Fibroblast of mammary gland (primary cell): Measurements from ENCODE around the gene ZNF511.
A peak's percentile ranks its signal among the peaks of the same experiment; 100 is the strongest.

Experiments used
- DNase-seq: peaks from one replicate; pipeline ENCODE4 v3.0.0-alpha.2; 2010; ENCODE audit warnings: low read depth
- H3K4me3 ChIP-seq: 2 replicates; pipeline ENCODE4 v1.5.1; 2011; ENCODE audit warnings: low read depth, mild to moderate bottlenecking, low read length, moderate library complexity; ENCODE audit not compliant: control insufficient read depth
- CTCF ChIP-seq: conservative IDR thresholded peaks from 2 replicates; pipeline ENCODE4 v1.5.1; 2011; ENCODE audit warnings: low read depth, low read length, inconsistent platforms; ENCODE audit not compliant: control insufficient read depth, insufficient read depth

Gene ZNF511

GRCh38 chr10:133299738-133300137, 9.0 kb upstream of the ZNF511 start:
- TF ChIP-seq CTCF = no peak
- no peak overlapping the region for H3K4me3 ChIP-seq
- no peak for DNase-seq

- no peak for TF ChIP-seq CTCF
- no peak overlapping the region for H3K4me3 ChIP-seq
- no peak for DNase-seq
These were observed 6.5 kb upstream of the ZNF511 start for GRCh38 chr10:133302230-133302629.

- H3K4me3 ChIP-seq = no peak overlapping the region
- no peak for DNase-seq
- no peak for TF ChIP-seq CTCF
These were observed 5.5 kb upstream of the ZNF511 start for GRCh38 chr10:133303206-133303605.

GRCh38 chr10:133306097-133306476, 2.6 kb upstream of the ZNF511 start:
- DNase-seq = no peak
- no peak for TF ChIP-seq CTCF
- no peak overlapping the region for H3K4me3 ChIP-seq

- no peak for DNase-seq
- H3K4me3 ChIP-seq = no peak overlapping the region
- no peak for TF ChIP-seq CTCF
These were observed 1.8 kb upstream of the ZNF511 start for GRCh38 chr10:133306941-133307379.

- peak; percentile 58 for DNase-seq
- peak overlapping the region; percentile 85 for H3K4me3 ChIP-seq
- TF ChIP-seq CTCF = peak; percentile 71
These were observed 816 bp upstream of the ZNF511 start for GRCh38 chr10:133307776-133308420.
